Peyer's patch (tissue), 4 donors: Measurements from ENCODE around the gene SPAG9. TPM values are rescaled to one million over a fixed set of nuclear protein-coding genes. Genes with fewer than 3 reads are reported as not detected.

Experiments used
- DNase-seq, 3 donors: peaks; one replicate each; pipeline ENCODE4 v3.0.0-alpha.2; 2017 to 2019
- H3K27ac ChIP-seq, 4 donors: fragments of 200-600 bp; sonication (generic); one replicate each; pipeline ENCODE4 v1.5.1; 2016 to 2019
- H3K27me3 ChIP-seq, 2 donors: fragments of 200-600 bp; sonication (generic); one replicate each; pipeline ENCODE4 v1.5.1; 2019
- H3K36me3 ChIP-seq, 3 donors: fragments of 200-600 bp; sonication (generic); one replicate each; pipeline ENCODE4 v1.5.1; 2016 to 2019
- H3K4me1 ChIP-seq, 4 donors: fragments of 200-600 bp; sonication (generic); one replicate each; pipeline ENCODE4 v1.5.1; 2016 to 2019
- H3K4me3 ChIP-seq, 4 donors: fragments of 200-600 bp; sonication (generic); 1 replicate in 3 of 4; 2 replicates in 1 of 4; pipeline ENCODE4 v1.5.1; 2016 to 2019; ENCODE audit warnings: mild to moderate bottlenecking in 1 of 4
- H3K9me3 ChIP-seq, 4 donors: fragments of 200-600 bp; sonication (generic); one replicate each; pipeline ENCODE4 v1.5.1; 2016 to 2019; ENCODE audit warnings: mild to moderate bottlenecking in 1 of 4
- CTCF ChIP-seq, 6 experiments: fragments of 450-650 bp in 4 of 6; fragments of 200-600 bp in 2 of 6; sonication (generic) in 1 of 6; IDR thresholded peaks; one replicate each; pipeline ENCODE4 v1.5.1; 2017 to 2019; ENCODE audit warnings: antibody characterized with exemption in 6 of 6, mild to moderate bottlenecking in 3 of 6, moderate library complexity in 1 of 6
- POLR2A ChIP-seq, 2 donors: fragments of 450-650 bp; IDR thresholded peaks; one replicate each; pipeline ENCODE4 v1.5.1; 2017; ENCODE audit warnings: antibody characterized with exemption in 2 of 2, mild to moderate bottlenecking in 2 of 2, moderate library complexity in 2 of 2
- total RNA-seq, 4 donors: library from RNA; depleted of rRNA; stranded (reverse); fragments of >200 nt; gene quantifications; one replicate each; pipeline ENCODE4 v1.1.0, GENCODE V29; 2016

The SPAG9 gene
- total RNA-seq, 4 donors from 2014 or later, result 104 to 149 (median 132) TPM

GRCh38 chr17:50993544-50993943 is 127.1 kb downstream of the SPAG9 start:
- Histone ChIP-seq H3K4me3 (no peak overlapping the region), H3K4me1 (no peaks in the 10 kb centered on the region), H3K36me3 (peaks cover 0 to 96% (median 7%) of the 10 kb centered on the region in 3 donors), H3K27me3 (no peaks in the 10 kb centered on the region), H3K27ac (no peak overlapping the region), H3K9me3 (no peaks in the 10 kb centered on the region)
- TF ChIP-seq POLR2A (IDR thresholded peaks at IDR 0.05), result no peak
- no peak for TF ChIP-seq CTCF (IDR thresholded peaks at IDR 0.05)
- DNase-seq, result no peak

- H3K4me1 ChIP-seq, result no peaks in the 10 kb centered on the region
- H3K27me3 ChIP-seq, result no peaks in the 10 kb centered on the region
- no peak overlapping the region for H3K27ac ChIP-seq
- no peak for TF ChIP-seq CTCF (IDR thresholded peaks at IDR 0.05)
- TF ChIP-seq POLR2A (IDR thresholded peaks at IDR 0.05), result no peak
- no peak for DNase-seq
- H3K9me3 ChIP-seq, result no peaks in the 10 kb centered on the region
- H3K36me3 ChIP-seq, result peaks cover 0 to 96% (median 3%) of the 10 kb centered on the region in 3 donors
- H3K4me3 ChIP-seq, result no peak overlapping the region
Observed at GRCh38 chr17:50989149-50989548, 131.5 kb downstream of the SPAG9 start.

- H3K27me3 ChIP-seq, result no peaks in the 10 kb centered on the region
- peaks cover 0 to 96% (median 3%) of the 10 kb centered on the region in 3 donors for H3K36me3 ChIP-seq
- no peaks in the 10 kb centered on the region for H3K4me1 ChIP-seq
- H3K4me3 ChIP-seq, result no peak overlapping the region
- no peak for DNase-seq
- no peaks in the 10 kb centered on the region for H3K9me3 ChIP-seq
- TF ChIP-seq CTCF (IDR thresholded peaks at IDR 0.05), result no peak
- TF ChIP-seq POLR2A (IDR thresholded peaks at IDR 0.05), result no peak
- no peak overlapping the region for H3K27ac ChIP-seq
Observed at GRCh38 chr17:50988427-50988826, 132.2 kb downstream of the SPAG9 start.

GRCh38 chr17:50986989-50987660 is 133.5 kb downstream of the SPAG9 start:
- no peaks in the 10 kb centered on the region for H3K27me3 ChIP-seq
- no peak for DNase-seq
- no peak overlapping the region for H3K4me3 ChIP-seq
- no peaks in the 10 kb centered on the region for H3K4me1 ChIP-seq
- no peak for TF ChIP-seq POLR2A (IDR thresholded peaks at IDR 0.05)
- TF ChIP-seq CTCF (IDR thresholded peaks at IDR 0.05), result no peak
- no peak overlapping the region for H3K27ac ChIP-seq
- H3K36me3 ChIP-seq, result peaks cover 0 to 96% (median under 1%) of the 10 kb centered on the region in 3 donors
- no peaks in the 10 kb centered on the region for H3K9me3 ChIP-seq

GRCh38 chr17:50981279-50981678 is 139.4 kb downstream of the SPAG9 start:
- Histone ChIP-seq H3K9me3 (no peaks in the 10 kb centered on the region), H3K4me3 (no peak overlapping the region), H3K27ac (no peak overlapping the region), H3K4me1 (no peaks in the 10 kb centered on the region), H3K36me3 (peaks cover 0 to 99% (median 0%) of the 10 kb centered on the region in 3 donors), H3K27me3 (no peaks in the 10 kb centered on the region)
- no peak for DNase-seq
- TF ChIP-seq POLR2A (IDR thresholded peaks at IDR 0.05), result no peak
- TF ChIP-seq CTCF (IDR thresholded peaks at IDR 0.05), result no peak
